ENCODE data around the gene PDIA3. TPM values are rescaled to one million over a fixed set of nuclear protein-coding genes. Genes with fewer than 3 reads are reported as not detected.
A peak's percentile ranks its signal among the peaks of the same experiment; 100 is the strongest.

Gene PDIA3
- total RNA-seq, 4 donors from 2014 or later, result 307 to 764 (median 542) TPM

DNA sequence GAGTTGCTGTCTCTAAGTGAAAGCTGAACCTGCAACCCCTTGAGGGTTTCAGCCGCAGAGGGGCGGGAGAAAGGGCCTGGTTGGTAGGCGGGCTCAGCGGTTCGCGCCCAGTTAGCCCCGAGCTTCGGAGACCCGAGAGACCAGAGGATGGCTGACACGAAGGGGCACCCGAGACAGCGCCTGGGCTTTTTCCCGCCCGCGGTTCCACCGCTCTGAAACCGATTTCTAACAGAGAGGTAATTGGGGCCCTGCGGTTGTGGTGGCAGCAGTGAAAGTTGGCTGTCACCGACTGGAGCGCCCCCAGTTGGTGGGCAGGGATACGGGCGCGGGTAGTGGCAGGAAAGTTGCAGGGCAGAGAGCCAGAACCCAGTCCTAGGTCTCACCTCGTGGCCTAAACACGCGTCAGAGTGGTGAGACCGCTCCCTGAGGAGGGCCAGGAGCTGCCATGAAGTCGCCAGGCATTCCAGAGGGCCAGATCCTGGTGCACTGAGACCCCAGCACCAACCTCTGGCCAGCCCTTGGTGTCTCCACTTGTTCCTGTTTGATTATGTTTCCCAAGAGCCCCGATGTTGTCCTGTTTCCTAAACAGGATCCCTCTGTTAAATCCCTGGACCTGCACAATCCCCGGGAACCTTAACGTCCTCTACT, 31.2 kb downstream of the PDIA3 start:
- Histone ChIP-seq H3K4me1 (peaks cover 15 to 17% of the 10 kb centered on the region in 2 donors), H3K27ac (peak overlapping the region; percentile 78 to 95 (median 86)), H3K36me3 (peaks cover 11 to 16% of the 10 kb centered on the region in 2 donors), H3K9me3 (no peaks in the 10 kb centered on the region), H3K4me3 (replicated peaks in 1 of 3) (peak overlapping the region; percentile 41 to 62 (median 51)), H3K27me3 (no peaks in the 10 kb centered on the region)
- DNase-seq, result peak; percentile 79 to 80
- TF ChIP-seq CTCF (IDR thresholded peaks at IDR 0.05) (peak; percentile 34 to 74 (median 68)), POLR2A (IDR thresholded peaks at IDR 0.05) (peak in 1 of 2 donors; percentile 11)
- 3% methylated on average over 13 to 18 of the region's 31 CpGs for WGBS, 2 donors
- intact Hi-C loops (cut with DNase I), result no loop called here

DNA sequence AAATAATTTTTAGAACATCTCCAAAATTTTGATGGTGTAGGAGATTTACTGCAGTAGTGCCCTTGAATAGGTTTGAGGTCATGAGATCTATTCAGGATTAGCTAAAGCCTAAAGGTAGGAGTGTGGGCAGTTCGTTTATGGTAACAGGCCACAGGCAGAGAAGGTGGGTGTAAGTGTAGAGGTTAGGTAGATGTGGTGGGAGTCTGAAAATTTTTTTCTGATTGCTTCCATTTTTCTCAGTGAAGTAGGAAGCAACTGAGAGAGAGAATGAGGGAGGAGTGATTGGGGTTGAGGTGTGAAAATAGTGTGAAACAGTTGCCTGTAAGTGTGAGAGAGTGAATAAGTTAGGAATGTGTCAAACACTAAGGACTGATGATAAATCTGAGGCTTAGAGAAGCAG, 32.8 kb downstream of the PDIA3 start:
- Histone ChIP-seq H3K27me3 (no peaks in the 10 kb centered on the region), H3K4me1 (peaks cover 15 to 17% of the 10 kb centered on the region in 2 donors), H3K9me3 (no peaks in the 10 kb centered on the region), H3K36me3 (peaks cover 0 to under 1% of the 10 kb centered on the region in 2 donors), H3K27ac (no peak overlapping the region), H3K4me3 (replicated peaks in 1 of 3) (no peak overlapping the region)
- intact Hi-C loops (cut with DNase I), result no loop called here
- TF ChIP-seq POLR2A (IDR thresholded peaks at IDR 0.05) (no peak), CTCF (IDR thresholded peaks at IDR 0.05) (no peak)
- no peak for DNase-seq
- WGBS, 2 donors, result 85 to 90% methylated on average over 1 of the region's 1 CpG

GRCh38 chr15:43789409-43789808, 43.2 kb downstream of the PDIA3 start:
- TF ChIP-seq CTCF (IDR thresholded peaks at IDR 0.05) (no peak), POLR2A (IDR thresholded peaks at IDR 0.05) (no peak)
- DNase-seq, result no peak
- 97 to 99% methylated on average over 3 of the region's 3 CpGs for WGBS, 2 donors
- Histone ChIP-seq H3K27ac (no peak overlapping the region), H3K9me3 (no peaks in the 10 kb centered on the region), H3K36me3 (peaks cover 8 to 10% of the 10 kb centered on the region in 2 donors), H3K27me3 (no peaks in the 10 kb centered on the region), H3K4me3 (replicated peaks in 1 of 3) (no peak overlapping the region), H3K4me1 (peaks cover 13 to 15% of the 10 kb centered on the region in 2 donors)
- intact Hi-C loops (cut with DNase I), result no loop called here

DNA sequence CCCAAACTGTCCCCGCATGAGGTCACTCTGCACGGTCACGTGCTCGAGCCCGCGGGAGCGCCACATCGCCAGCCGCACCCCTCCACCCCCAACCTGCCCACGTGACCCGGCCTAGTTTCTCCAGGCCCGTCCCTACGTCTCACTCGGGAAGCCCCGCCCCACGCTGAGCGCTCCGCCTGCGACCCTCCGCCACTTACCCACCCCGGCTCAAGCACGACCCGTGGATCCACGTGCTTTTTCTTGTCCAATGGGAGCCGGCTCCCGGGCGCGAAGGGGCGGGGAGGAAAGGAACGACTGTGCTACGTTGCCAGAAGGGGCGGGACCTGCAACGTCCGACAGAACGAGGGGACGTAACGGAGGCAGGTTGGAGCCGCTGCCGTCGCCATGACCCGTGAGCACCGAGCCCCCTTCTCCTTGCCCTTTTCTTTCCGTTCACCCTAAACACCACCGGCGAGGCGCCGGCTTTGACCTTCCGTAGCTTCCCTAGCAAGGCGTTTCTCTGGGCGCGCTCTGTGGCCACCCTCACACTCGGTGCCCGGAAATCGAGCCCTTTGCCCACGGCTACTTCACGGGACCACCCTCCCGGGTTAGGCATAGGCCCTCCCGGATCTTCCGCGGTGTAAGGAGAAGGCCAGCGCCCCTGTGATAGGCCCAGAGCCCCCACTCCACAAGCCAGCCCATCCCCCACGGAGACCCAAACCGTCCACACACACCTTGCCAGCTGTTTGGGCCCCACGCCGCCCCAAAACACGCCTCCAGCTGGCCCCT, 45.9 kb downstream of the PDIA3 start, which contains the start of gene SERF2:
Gene SERF2, plus strand, starts transcription at position 328 of the 768 bp plus-strand sequence. Its CDS starts 57 bp downstream, at position 385.
- peaks cover 13 to 16% of the 10 kb centered on the region in 2 donors for H3K36me3 ChIP-seq
- TF ChIP-seq CTCF (IDR thresholded peaks at IDR 0.05) (peak in 1 of 6 experiments; percentile 23), POLR2A (IDR thresholded peaks at IDR 0.05) (peak; percentile 93 to 99)
- peak within 1 kb of the TSS; percentile 86 to 96 (median 92) for H3K27ac ChIP-seq
- peak; percentile 100 for DNase-seq
- intact Hi-C loops (cut with DNase I), result no loop called here
- no peaks in the 10 kb centered on the region for H3K9me3 ChIP-seq
- H3K4me1 ChIP-seq, result peaks cover 16 to 27% of the 10 kb centered on the region in 2 donors
- no peaks in the 10 kb centered on the region for H3K27me3 ChIP-seq
- WGBS, 2 donors, result 0 to 1% methylated on average over 2 to 43 of the region's 66 CpGs
- peak within 1 kb of the TSS; percentile 64 to 100 (median 85) for H3K4me3 ChIP-seq (replicated peaks in 1 of 3)
